Measurements from ENCODE around the gene GPN3.
"Not testable (repeated sequence)": the region's sequence is repeated elsewhere in the genome, so short reads cannot be mapped to it uniquely, and the experiment has no call there.

DNA sequence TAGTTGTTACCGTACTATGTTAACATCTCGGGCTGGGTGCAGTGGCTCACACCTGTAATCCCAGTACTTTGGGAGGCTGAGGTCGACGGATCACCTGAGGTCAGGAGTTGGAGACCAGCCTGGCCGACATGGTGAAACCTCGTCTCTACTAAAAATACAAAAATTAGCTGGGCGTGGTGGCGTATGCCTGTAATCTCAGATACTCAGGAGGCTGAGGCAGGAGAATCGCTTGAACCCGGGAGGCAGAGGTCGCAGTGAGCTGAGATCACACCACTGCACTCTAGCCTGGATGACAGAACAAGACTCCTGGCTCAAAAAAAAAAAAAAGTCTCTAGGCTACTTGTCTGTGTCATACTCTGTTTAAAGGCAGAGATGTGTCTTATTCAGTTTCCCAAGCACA lies 2.3 kb downstream of the GPN3 start:
- not testable (repeated sequence) for TF ChIP-seq CREB1 (IDR thresholded peaks at IDR 0.05); HDAC2 (IDR thresholded peaks at IDR 0.05; ENCODE audit: borderline replicate concordance in 1 of 2, low read depth in 2 of 2, low read length in 2 of 2); EZH2 (IDR thresholded peaks at IDR 0.05; ENCODE audit: low read depth, low read length, severe bottlenecking)
- TF ChIP-seq, protein P1, sequence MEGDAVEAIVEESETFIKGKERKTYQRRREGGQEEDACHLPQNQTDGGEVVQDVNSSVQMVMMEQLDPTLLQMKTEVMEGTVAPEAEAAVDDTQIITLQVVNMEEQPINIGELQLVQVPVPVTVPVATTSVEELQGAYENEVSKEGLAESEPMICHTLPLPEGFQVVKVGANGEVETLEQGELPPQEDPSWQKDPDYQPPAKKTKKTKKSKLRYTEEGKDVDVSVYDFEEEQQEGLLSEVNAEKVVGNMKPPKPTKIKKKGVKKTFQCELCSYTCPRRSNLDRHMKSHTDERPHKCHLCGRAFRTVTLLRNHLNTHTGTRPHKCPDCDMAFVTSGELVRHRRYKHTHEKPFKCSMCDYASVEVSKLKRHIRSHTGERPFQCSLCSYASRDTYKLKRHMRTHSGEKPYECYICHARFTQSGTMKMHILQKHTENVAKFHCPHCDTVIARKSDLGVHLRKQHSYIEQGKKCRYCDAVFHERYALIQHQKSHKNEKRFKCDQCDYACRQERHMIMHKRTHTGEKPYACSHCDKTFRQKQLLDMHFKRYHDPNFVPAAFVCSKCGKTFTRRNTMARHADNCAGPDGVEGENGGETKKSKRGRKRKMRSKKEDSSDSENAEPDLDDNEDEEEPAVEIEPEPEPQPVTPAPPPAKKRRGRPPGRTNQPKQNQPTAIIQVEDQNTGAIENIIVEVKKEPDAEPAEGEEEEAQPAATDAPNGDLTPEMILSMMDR (IDR thresholded peaks at IDR 0.05; ENCODE audit: control extremely low read depth in 1 of 3, insufficient read depth in 1 of 3, low read depth in 1 of 3, low read length in 3 of 3), result not testable (repeated sequence)

All from H1 (cell line).